Stimulated activated CD8-positive, alpha-beta memory T cell treated with anti-CD3 and anti-CD28 coated beads, Interleukin-15, amount 100 ng/mL, for 4 hours (primary cell): ENCODE results near the gene SPARC.

ENCODE experiments used
- DNase-seq, 2 donors: peaks; one replicate each; pipeline ENCODE4 v3.0.0-alpha.2; 2020; ENCODE audit warnings: low read depth in 2 of 2

The SPARC gene

DNA sequence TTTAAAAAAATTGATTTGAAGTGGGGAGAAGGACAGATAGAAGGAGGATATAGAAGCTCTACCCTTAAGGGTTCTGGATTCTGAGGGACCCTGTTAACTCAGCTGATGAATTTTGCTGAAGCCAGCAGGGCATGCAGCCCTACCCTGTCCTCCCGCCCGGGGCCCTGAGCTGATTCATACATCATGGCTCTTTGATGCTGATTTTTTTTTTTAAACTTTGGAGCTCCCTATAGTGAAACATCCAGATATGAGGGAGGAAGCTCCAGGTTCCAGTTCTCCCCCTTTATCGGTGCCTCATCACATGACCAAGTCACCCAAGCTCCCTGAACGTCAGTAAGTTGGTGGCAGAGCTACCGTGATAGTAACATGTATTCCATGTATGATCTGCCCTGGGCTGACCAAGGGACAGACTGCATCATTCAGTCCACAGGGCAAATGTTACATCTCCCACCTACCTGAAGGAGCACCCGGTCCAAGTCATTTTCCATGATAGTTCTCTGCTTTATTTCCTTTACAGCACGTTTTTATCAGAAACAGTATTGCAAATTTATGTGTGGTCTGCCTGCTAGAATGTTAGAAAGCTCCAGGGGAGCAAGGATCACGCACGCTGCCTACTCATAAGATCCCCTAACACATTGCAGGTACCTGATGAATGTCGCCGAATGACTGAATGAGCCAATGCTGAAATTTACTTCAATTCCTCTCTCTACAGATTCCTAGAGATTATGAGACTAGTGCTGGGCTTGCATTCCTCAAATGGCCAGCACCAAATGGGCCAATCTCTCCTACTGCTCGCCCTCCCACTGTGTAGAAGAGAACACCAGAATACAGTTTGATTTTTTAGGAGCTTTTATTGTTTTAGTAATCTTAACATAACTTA lies 25.9 kb downstream of the SPARC start:
- DNase-seq, result no peak

DNA sequence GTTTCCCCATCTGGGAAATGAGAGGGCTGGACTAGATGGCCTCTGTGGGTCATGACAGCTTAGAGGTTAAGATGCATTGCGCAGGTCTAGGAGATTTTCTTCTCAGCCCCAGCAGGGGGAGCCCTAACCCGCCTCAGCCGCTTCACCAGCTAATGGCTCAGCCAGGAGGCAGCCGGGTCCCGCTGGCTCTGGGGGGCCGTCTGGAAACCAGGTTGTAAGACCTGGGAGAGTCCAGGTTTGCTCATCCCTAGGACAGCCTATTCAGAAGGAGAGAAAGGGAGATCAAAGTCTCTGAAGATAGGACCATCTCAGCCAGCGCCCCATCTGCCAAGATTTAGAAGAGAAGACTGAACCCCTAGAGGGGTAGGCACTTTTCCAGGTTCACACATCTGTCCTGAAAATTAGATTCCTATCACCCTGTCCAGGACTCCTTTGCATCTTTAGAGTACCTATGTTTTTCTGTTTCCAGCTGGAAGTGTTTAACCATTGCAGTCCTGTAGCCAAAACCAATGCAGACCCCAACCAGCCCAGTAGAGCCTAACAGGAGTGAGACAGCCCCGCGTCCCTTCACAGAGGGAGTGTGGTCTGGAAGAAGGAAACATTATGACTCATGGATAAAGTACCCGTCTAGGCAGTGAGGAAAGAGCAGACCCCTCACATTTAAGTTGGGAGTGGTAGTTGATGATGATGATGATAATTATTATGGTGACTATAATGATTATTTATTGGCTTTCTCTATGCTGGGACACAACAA lies 27.5 kb downstream of the SPARC start:
- peak; percentile 46 to 55 for DNase-seq

DNA sequence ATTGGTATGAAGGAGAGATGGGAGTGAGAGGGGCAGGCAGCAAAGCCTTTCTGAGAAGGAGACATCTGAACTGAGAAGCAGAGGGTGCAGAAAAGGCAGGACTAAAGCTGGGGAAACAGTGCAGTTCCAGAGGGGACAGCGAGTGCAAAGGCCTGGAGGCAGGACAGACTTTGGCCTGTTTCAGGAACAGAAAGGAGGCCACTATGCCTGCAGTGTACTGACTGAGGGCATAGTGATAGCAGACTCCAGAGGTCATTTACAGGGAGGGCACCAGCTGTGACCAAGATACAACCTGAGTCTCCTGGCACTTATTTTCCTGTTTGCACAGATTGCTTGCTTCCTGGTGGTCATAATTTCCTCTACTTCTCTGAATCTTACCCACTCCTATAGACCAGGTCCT lies 29.6 kb downstream of the SPARC start:
- DNase-seq, result no peak

DNA sequence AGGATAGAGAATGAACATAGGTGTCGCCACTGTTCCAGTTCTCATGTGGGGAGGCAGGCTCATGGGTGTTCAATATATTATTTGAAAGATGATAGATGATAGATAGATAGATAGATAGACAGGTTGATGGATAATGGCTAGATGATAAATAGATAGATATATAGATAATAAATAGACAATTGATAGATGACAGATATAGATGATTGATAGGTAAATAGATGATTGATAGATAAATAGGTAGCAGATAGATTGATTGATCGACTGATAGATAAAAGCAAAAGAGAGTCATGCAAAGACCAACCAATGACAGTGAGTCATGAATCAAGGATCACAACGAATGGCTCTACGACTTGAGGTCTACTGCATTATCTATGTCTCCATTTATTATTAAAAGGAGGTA lies 30.4 kb downstream of the SPARC start:
- DNase-seq, result no peak

DNA sequence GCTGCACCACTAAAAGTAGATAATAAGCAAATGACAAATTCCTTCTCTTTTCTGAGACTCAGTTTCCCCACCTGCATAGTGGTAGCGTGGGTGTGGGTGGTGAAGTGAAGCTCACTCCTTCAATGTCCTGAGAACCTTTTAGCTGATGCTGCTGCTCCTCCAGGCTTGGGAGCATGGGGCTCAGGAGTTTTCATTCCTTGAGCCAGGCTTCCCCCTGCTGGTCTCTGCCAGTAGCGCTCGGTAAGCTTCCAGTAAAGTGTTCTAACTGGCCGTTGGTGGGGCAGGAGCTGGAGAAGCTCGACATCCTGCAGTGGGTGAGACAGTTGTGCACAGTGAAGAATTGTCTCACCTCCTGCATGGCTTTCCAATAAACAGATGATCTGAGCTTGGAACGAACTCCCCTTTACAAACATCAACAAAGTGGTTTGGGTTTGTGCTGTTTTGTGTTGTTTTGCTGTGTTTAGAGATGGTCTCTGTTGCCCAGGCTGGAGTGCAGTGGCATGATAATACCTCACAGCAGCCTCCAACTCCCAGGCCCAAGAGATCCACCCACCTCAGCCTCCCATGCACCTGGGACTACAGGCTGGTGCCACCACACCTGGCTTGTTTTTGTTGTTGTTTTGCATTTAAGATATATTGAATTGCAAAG lies 34.6 kb downstream of the SPARC start:
- DNase-seq, result peak; percentile 11 to 22

DNA sequence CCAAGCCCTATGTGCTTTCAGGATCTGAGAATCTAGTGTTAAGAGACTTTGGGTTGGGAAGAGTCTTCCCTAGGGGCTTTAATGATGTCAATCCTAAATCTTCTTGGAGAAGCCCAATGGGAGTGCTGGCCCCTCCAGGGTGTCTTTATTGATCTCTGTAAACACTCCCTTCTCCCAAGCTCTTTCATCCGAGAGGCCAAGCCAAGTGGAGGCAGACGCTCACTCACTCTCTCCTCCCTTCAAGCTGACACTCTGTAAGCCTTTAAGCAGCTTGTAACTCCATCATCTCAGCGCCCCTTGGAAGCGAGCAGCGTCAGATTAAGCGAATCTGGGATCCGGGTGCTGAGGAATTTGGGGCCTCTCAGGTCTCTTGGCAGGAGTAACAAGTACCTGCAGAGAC lies 37.7 kb downstream of the SPARC start:
- no peak for DNase-seq

DNA sequence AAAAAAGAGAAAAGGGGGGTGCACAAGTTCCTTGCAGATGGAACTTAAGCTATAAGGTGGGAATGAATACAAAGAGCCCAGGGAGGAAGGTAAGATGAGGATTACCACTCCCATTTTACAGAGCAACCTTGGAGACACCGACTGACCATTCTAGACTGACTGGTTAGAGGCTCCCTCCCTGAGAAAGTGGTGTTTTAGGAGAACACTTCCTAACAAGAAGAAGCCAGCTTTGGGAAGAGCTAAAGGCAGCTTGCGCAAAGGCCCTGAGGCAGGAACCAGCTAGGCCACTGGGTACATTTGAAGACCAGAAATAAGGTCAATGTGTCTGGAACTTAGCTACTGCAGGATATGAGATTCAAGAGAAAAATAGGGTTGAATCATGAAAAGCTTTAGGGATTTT lies 38.6 kb downstream of the SPARC start:
- DNase-seq, result no peak

DNA sequence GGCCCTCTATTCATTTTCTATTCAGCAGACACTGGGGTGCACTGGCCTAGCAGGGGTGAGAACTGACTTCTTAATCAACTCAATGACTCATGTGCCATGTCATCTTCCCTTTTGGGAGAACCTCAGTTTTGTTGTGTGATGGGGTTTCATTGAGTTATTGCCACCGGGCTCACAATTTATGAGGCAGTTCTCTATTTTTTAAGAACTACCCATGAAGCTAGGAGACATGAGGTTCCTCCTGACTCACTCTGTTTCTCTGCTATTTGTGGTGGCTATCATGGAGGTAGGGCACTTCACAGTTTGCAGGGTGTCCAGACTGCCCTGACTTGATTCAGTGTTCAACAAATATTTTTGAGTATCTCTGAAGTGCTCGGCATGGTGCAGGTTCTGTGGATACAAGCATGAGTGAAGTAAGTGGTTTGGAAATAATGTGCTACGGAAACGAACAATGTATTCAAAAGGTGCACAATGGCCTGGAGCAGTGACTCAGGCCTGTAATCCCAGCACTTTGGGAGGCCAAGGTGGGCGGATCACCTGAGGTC lies 39.3 kb downstream of the SPARC start:
- DNase-seq, result no peak

DNA sequence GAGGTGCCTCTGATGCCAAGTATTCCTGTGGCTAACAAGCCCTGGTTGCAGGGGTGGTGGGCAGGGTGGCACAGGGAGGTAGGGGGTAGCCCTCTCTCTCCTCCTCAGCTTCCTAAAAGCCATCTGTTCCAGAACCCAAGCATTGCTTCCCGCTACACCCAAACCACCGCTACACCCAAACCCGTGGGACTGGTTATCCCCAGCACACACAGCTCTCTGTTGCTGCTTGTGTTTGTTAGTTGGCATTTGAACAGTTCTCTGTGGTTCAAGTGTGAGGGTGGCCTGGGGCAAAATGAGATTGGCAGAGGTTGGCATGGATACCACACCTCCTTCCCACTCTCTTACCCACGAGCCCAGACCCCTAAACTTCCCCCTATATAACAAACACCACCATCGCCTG lies 40.4 kb downstream of the SPARC start:
- no peak for DNase-seq

DNA sequence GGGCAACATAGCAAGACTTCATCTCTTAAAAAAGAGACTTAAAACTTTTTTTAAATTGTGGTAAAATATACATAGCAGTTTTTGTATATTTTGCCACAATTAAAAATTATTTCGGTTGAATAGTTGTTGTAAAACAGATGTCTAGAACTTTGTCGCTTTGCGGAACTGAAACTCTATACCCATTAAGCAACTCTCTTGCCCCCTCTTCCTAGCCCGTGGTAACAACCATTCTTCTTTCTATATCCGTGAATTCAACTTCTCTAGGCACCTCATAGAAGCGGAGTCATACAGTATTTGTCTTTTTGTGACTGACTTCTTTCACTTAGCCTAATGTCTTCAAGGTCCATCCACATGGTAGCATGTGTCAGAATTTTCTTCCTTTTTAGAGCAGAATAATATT lies 43.3 kb downstream of the SPARC start:
- DNase-seq, result no peak

DNA sequence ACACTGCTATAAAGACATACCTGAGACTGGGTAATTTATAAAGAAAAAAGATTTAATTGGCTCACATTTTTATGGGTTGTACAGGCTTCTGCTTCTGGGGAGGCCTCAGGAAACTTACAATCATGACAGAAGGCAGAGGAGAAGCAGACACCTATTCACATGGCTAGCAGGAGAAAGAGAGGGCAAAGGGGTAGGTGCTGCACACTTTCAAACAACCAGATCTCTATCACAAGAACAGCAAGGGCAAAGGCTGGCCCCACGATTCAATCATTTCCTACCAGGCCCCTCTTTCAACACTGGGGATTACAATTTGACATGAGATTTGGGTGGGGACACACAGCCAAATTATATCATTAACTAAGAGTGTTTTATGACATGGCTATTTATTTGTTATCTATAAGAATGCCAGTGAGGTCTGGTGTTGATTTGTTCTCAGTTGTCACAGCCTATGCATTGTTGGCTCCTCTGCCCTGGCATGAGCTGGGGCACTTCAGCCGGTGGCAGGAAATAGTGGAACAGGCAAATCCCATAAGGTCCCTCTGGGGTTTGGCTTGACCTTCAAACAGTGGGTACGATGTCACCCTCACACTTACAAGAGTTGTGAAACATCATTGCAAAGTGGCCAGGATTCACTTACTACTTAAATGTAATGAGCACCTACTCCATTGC lies 44.1 kb downstream of the SPARC start:
- no peak for DNase-seq

DNA sequence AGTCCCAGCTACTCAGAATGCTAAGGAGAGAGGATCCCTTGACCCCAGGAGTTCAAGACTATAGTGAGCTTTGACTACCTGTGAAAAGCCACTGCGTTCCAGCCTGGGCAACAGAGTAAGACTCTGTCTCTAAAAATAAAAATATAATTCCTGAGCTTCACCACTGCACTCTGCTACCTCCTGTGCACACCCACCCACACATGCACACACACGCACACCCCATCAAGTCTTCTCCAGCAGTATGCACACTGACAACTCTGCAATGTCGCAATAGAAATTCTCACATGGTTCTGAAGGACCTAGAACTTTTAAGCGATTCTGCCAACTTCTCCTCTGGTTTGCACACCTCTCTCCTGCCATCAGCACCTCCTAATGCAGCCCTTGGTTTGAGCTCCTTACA lies 48.1 kb downstream of the SPARC start:
- DNase-seq, result no peak

DNA sequence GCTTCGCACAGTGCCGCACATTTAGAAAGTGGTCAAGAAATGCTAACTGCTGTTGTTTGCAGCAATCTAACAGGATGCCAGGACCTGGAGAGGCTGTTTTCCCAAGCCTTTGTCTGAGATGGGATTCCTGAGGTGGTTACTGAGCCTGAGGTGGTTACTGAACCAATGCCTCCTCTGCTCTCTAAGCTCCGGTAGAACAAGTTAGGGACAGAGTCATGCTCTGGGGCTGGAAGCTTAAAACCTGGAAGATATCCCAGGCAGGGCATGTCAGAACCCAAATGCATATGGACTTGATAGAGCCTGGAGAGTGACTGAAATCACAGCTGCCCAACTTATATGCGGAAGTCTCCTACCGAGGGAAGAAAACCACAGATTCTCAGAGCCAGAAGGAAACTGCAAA lies 49.0 kb downstream of the SPARC start:
- DNase-seq, result no peak

DNA sequence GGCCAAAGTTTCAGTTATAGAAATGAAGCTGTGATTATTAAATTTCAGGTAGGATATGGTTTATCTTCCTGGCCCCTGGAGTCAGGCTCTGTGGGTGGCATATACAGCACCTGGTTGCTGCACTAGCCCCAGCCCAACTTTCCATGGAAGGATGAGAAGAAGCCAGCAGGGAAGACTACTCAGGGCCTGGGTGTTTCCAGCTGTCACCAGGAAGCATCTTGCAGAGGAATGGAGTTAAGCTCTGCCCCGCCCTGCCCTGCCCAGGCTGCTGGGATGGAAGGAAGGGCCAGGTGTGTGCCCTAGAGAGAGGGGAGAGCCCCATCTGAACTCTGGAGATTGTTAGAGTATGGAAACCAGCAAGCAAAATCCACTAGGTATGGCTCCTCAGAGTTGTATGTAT lies 52.8 kb downstream of the SPARC start:
- DNase-seq, result no peak

DNA sequence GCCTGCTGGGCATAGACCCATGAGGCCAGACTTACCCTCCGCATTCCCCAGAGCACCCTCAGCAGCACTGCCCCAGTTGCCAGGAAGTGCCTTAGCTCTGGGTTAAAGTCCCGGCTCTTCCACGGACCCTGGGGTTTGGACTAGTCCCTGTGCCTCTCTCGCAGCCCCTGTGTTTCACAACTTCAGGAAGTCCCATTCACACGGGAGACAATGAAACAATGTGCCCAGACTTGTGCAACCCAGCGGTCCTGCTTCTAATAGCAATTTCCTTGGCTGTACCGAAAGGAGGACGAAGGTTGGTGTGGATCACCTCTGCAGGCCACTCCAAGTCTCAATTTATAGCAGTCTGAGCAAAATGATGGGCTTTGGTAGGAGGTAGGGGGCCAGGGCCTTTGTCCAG lies 53.8 kb downstream of the SPARC start:
- DNase-seq, result no peak

DNA sequence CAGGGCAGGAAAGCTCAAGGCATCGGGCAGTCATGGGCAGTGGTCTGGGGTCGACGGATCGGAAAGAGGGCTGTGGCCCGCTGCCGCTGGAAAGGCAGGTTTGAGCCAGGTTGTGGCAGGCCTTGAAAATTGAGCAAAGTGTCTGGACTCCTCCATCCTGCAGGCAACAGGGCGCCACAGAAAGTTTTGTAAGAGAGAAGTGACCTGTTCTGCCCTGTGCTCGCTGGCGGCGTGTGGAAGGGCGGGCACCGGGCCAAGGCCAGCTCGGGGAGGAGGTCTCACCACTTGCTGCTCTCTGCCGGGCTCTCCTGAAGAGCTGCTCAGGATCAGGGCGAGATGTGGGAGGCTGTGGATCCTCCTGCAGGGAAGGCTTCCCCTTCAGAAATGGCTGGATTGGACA lies 54.2 kb downstream of the SPARC start:
- DNase-seq, result no peak

DNA sequence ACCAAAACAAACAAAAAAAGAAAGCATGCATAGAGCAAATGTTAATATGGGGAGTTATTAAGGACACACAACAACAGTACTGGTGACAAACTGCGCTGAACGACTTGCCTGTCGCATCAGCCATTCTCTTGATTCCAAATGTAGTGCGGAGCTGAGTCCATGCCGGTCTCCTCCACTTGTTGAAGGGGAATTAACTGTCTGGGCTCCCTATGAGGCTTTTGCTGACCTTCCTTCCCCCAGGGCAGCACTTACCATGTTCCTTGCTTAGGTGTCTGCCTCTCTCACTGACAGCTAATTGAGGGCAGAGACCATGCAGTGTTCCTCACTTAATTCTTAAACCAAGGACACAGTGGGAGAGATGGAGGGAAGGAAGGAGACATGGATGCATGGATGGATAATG lies 54.8 kb downstream of the SPARC start:
- no peak for DNase-seq

DNA sequence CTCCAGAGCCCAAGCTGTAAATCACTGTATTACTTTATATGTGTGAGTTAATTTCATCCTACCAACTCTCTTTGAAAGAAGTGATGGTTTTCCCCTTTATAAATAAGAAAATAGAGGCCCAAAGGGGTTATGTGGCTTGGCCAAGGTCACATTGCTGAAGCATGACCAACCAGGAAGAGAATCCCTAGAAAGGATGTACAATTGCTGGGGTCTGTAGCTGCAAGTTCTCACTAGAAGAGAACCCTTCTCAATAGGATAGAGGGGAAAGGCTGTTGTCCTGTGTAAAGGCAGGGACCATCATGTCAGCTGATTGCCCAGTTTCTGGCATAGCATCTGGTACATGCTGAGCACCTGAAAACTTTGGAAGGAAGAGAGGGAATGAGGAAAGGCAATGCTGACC lies 56.6 kb downstream of the SPARC start:
- DNase-seq, result no peak

DNA sequence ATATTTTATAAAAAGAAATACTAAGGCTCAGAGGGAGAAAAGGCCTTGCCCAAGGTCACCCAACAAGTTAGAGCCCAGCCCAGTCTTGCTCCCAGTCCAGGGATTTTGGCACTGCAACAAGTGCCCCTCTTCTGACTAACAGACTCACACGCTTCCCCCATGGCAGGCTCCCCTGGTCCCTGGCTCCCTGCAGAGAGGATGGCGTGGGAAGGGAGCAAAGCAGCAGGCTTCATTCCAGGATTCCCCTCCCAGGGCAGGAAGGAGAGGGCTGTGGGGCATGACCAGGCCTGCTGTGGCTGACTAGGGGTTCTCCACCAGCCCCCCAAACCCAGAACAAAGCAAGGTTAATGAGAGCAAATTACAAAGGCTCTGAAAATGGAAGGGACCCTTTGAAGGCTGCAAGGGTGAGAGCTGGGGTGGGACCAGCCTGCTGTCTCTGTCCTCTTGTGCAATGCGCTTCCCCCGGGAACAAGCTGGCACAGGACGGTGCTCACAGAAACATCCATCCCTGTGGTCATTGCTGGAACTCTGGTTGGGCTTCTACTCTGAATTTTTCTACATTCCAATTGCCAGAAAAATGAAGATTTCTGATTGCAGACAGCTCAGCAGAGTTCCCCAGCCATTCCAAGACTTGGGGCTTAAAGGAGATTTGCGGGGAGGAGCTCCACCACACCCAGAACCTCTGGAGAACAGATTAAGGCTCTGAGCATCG lies 58.4 kb downstream of the SPARC start:
- no peak for DNase-seq

DNA sequence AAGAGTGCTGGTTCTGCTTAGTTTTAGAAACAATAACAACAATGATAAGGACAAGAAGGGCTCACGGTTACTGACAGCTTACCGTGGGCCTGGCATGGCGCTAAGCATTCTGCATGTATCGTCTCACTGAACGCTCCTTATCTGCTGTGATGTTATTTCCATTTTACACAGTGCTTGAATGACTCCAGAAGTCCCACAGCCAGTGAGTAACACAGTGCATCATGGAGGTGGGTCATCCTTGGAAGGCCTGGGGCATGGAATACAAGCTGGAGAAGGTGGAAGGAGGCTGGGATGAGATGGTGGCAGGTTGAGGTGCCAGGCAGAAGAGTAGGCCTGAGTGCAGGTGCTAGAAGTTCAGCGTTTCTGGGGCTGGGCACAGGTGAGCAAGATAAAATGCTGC lies 59.1 kb downstream of the SPARC start:
- no peak for DNase-seq

DNA sequence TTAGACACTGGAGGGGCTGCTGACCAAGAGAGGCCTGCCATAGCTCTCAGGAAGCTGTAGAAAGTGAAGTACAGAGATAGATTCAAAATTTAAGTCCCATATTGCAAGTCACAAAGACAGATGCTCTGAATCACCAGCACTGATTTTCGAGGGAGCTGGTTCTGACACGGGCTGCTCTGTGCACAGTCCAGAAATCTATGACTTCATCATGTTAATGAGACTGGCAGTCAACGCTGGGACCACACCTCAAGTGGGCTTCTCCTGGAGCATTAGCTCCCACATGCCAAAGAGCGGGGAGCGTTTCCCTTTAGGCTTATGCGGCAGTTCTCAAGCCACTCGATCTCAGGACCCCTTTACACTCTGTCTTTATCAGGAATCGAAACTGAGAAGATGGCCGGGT lies 61.4 kb downstream of the SPARC start:
- no peak for DNase-seq
